GM19468 (cell line): ENCODE data around the gene ALPK1.
"Not testable (repeated sequence)": the region's sequence is repeated elsewhere in the genome, so short reads cannot be mapped to it uniquely, and the experiment has no call there.

Experiments used
- ATAC-seq: cut with Tn5 transposase; IDR thresholded peaks from one replicate; pipeline ENCODE4 v1.9.1; 2021; ENCODE audit warnings: mild to moderate bottlenecking, moderate library complexity, moderate number of reproducible peaks; ENCODE audit not compliant: unreplicated experiment; ENCODE audit errors: extremely low read depth

ALPK1 gene

DNA sequence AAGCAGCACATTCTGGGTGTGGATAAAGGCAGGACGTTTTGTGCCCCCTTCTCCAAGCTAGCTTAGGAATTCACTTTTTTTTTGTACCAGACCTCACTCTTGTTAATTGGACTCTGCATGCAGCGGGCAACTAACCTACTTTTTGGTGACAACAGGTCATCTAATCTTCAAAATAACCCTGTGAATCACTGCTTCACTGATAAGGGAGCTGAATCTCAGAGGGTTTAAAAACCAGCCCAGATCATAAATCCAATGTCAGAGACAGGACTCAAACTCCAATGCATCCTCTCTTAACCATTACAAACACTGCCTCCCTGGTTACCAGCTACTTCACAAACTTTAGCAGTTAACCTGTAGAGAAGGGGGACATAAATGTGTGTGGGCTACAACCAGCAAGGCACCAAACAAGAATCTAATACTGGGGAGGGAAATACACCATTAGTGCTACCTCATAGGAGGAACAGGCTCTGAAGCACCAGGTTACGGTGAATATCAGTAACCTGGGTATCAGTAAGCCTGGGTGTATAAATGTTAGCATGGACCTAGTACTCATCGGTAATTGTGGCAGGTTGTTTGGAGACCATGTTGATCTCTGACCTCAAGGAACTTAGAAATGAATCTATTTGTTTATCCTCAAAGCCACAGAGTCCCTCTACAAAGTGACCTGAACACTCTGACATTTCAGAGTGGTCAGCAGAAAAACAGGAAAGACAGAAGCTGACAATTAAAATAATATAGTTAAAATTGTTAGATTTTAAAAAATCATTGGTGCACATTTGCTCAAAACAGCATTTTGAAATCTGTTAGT lies 14.1 kb upstream of the ALPK1 start:
- ATAC-seq = no peak

GRCh38 chr4:112284166-112284565 lies 13.0 kb upstream of the ALPK1 start:
- ATAC-seq = no peak

DNA sequence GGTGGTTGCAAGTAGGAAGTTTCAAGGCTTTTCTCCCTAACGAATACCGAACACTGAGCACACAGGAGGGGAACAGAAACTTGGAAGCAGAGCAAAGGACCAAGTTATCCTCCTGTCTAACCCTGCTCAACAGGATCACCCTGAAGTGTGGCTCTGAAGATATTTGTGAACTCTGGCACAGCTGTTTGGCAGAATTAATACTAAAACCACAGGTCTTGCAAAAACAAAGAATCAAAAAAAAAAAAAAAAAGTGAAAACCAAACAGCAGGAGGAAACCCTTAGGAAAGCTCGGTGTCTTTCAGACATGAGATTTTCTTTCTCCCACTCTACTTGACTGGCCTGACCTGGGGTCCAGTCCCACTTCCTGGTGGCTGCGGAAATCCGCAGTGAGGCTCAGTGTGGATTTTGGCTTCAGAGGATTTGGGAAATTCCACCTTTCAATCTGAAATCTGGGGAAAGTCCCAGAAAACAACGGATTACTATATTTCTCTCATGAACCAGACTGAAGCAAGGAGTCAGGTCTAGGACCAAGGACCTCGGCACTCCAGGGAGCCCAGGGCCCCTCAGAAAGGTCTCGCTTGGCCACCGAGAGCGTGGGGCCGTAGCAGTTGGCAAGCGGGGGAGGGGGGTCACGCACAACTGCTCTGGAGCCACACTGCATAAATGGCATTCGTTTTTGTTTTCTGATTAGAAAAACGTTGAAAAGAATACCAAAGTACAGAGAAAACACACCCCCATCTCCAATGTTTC lies 12.3 kb upstream of the ALPK1 start:
- no peak for ATAC-seq

GRCh38 chr4:112287258-112287989 lies 9.7 kb upstream of the ALPK1 start:
- no peak for ATAC-seq

DNA sequence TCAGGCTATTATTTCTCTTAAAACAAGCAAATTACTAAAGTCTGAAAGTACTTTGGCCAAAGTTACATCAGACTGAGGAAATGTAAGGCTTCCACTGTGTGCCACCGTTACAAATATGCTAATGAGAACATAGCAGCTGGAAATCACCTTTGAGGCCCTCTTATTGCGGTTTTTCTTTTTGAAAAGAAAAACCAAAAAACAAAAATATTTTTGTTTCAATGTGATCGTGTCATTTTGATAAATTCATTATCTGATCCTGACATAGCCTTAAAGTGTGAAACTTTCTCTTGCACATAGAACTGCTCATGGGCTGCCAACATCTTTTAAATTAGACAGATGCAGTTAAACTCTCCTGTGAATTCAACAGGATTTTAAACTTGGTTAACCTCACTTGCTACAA lies 8.7 kb upstream of the ALPK1 start:
- ATAC-seq = no peak

GRCh38 chr4:112289407-112290253 lies 7.5 kb upstream of the ALPK1 start:
- ATAC-seq = no peak

GRCh38 chr4:112290341-112290740 lies 6.8 kb upstream of the ALPK1 start:
- ATAC-seq = no peak

DNA sequence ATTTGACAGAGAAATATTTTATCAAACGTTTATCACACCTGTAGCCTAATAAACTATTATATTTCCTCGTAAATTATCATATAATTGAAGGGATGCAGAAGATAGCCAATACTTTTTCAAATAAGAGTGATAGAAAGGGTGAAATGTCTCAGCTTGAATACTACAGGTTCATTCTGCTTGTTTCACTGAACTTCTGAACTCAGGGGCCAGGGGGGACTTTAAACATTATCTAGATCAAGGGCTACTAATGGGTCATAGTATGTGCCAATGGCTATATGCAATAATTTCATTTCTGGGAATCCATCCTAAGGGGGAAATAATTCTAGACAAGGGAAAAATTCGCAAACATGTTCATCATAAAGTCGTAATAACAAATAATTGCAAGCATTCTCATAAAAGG lies 2.6 kb downstream of the ALPK1 start:
- ATAC-seq = no peak

DNA sequence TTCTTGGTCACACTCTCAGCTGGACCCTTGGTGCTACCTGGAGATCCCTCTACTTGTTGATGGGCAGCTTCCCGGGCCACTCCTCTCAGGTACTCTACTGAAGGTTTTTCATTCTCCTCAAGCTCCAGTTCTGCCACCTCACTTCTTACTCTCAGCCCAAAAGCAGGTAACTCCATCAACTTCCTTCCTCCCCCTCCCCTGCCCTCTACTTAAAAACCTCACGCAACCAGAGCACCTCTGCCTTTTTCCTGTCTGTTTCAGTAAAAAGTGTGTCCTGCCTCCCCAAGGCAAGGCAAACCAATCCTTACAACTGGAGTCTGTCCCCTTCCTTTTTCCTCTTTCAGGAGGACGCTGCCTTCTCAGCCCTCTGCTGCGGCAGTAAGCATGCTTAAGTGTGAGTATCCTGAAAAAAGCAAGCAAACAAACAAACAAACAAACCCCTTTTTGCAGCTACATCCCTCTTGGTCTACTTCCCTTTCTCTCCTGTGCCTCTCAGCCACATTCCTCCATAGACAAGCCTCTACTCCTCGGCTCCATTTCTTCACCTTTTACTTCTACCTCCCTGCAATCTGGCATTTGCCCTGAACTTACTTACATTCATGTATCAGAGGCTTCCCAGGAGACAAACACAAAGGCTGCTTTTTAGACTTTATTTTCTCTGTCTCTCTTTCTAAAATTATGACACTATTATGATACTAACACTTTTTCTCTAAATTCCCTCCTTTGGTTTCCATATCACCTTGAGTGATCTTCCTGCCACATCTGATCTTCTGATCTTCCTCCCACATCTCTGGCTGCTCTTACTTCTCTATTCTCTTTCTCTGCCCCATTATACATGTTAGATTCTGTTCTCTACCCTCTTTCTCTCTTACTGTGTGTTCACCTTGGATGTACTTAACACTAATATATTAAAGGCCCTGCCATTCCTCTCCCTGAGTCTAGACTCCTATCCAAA lies 5.4 kb downstream of the ALPK1 start:
- peak; percentile 37 for ATAC-seq

DNA sequence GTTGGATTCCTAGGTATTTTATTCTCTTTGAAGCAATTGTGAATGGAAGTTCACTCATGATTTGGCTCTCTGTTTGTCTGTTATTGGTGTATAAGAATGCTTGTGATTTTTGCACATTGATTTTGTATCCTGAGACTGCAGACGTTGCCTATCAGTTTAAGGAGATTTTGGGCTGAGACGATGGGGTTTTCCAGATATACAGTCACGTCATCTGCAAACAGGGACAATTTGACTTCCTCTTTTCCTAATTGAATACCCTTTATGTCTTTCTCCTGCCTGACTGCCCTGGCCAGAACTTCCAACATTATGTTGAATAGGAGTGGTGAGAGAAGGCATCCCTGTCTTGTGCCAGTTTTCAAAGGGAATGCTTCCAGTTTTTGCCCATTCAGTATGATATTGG lies 8.3 kb downstream of the ALPK1 start:
- not testable (repeated sequence) for ATAC-seq

DNA sequence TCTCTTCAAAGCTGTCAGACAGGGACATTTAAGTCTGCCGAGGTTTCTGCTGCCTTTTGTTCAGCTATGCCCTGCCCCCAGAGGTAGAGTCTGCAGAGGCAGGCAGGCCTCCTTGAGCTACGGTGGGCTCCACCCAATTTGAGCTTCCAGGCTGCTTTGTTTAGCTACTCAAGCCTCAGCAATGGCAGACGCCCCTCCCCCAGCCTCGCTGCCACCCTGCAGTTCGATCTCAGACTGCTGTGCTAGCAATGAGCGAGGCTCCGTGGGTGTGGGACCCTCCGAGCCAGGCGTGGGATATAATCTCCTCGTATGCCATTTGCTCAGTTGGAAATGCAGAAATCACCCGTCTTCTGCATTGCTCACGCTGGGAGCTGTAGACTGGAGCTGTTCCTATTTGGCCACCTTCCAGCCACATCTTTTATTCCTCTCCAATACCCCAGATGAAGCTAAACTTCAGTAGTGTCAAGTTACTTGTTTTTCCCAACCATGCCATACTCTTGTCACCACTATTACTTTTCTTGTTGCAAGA lies 12.2 kb downstream of the ALPK1 start:
- ATAC-seq = not testable (repeated sequence)

GRCh38 chr4:112311516-112311915 lies 14.3 kb downstream of the ALPK1 start:
- ATAC-seq = no peak

- peak; percentile 99 for ATAC-seq
These were observed 15.6 kb downstream of the ALPK1 start for GRCh38 chr4:112312610-112313239.

- no peak for ATAC-seq
These were observed 18.3 kb downstream of the ALPK1 start for GRCh38 chr4:112315446-112315845.

DNA sequence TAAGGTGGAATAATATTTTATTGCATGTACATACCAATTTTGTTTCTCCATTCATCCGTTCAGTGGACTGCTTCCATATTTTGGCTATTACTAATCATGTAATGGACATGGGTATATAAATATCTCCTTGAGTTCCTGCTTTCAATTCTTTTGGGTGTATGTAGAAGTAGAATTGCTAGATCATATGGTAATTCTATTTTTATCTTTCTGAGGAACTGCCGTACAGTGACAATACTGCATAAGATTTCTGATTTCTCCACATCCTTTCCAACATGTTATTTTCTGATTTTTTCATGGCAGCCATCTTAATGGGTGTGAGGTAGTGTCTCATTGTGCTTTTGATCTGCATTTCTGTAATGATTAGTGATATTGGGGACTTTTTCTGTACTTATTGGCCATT lies 19.2 kb downstream of the ALPK1 start:
- no peak for ATAC-seq

DNA sequence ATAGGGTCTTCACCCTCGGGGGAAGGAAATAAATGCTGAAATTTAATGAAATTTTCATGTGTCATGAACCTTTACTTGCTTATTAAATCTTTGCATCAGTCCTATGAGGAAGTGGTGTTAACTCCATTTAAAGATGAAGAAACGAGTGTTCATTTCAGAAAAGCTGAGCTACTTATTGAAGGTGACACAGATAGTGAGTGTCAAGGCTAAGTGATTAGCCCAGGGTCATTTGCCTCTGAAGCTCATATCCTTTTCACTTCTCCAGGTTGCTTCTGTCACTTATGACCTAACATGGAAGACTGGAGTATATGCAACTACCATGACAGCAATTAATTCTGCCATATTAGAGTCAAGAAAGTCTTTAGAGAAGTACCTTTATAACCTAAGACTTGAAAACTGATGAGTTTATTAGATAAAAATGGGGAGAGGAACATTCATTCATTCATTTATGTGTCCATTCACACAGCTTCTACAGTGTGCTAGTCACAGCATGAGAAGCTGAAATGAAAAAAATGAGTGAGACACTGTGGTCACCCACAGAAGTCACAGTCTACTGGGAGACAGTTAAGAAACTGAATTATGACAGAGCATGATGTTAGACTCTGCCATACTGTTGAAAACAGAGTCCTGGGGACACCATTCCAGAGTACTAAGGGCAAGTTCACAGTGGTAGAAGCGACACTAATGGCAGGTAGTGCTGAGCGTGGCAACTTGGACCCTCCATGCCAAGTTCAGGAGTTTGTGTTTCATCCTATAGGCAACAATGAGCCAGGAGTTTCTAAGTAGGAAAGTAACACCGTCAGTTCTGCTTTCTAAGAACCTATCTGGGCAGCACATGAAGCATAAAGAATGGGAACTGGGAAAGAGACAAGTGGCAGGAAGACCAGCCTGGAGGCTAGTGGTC lies 21.3 kb downstream of the ALPK1 start:
- ATAC-seq = peak; percentile 91
